ENCODE data around the gene NUDT4. TPM values are rescaled to one million over a fixed set of nuclear protein-coding genes. Genes with fewer than 3 reads are reported as not detected.
A peak's percentile ranks its signal among the peaks of the same experiment; 100 is the strongest.
"Not testable (repeated sequence)": the region's sequence is repeated elsewhere in the genome, so short reads cannot be mapped to it uniquely, and the experiment has no call there.

NUDT4 gene
- total RNA-seq, 1 experiment from 2014 or later, result 65.6 TPM

- no peak for DNase-seq (ENCODE audit: low spot score)
- in situ Hi-C loops (cut with HindIII; ENCODE audit: low sequenced_read_pairs), result no loop called here
Observed at GRCh38 chr12:93365616-93366405, 11.9 kb upstream of the NUDT4 start.

- in situ Hi-C loops (cut with HindIII; ENCODE audit: low sequenced_read_pairs), result no loop called here
Observed at GRCh38 chr12:93366422-93366821, 11.3 kb upstream of the NUDT4 start.

GRCh38 chr12:93368766-93369165 lies 9.0 kb upstream of the NUDT4 start:
- DNase-seq (ENCODE audit: low spot score), result no peak
- in situ Hi-C loops (cut with HindIII; ENCODE audit: low sequenced_read_pairs), result no loop called here

More at GRCh38 chr12:93366422-93366821, 11.3 kb upstream of the NUDT4 start:
- DNase-seq (ENCODE audit: low spot score), result no peak

- in situ Hi-C loops (cut with HindIII; ENCODE audit: low sequenced_read_pairs), result no loop called here
- no peak for DNase-seq (ENCODE audit: low spot score)
Observed at GRCh38 chr12:93369505-93369904, 8.2 kb upstream of the NUDT4 start.

GRCh38 chr12:93370947-93371346 lies 6.8 kb upstream of the NUDT4 start:
- DNase-seq (ENCODE audit: low spot score), result no peak

GRCh38 chr12:93373961-93374656 lies 3.6 kb upstream of the NUDT4 start:
- no peak for DNase-seq (ENCODE audit: low spot score)
- in situ Hi-C loops (cut with HindIII; ENCODE audit: low sequenced_read_pairs), result no loop called here

More at GRCh38 chr12:93370947-93371346, 6.8 kb upstream of the NUDT4 start:
- in situ Hi-C loops (cut with HindIII; ENCODE audit: low sequenced_read_pairs), result no loop called here

- in situ Hi-C loops (cut with HindIII; ENCODE audit: low sequenced_read_pairs), result no loop called here
- DNase-seq (ENCODE audit: low spot score), result no peak
Observed at GRCh38 chr12:93375906-93376305, 1.8 kb upstream of the NUDT4 start.

GRCh38 chr12:93376436-93377251 lies 1.1 kb upstream of the NUDT4 start:
- peak; percentile 40 for DNase-seq (ENCODE audit: low spot score)

GRCh38 chr12:93378196-93378997 lies 672 bp downstream of the NUDT4 start:
- DNase-seq (ENCODE audit: low spot score), result peak; percentile 57

More at GRCh38 chr12:93376436-93377251, 1.1 kb upstream of the NUDT4 start:
- in situ Hi-C loops (cut with HindIII; ENCODE audit: low sequenced_read_pairs), result no loop called here

GRCh38 chr12:93378998-93379325 lies 1.2 kb downstream of the NUDT4 start:
- no peak for DNase-seq (ENCODE audit: low spot score)
- in situ Hi-C loops (cut with HindIII; ENCODE audit: low sequenced_read_pairs), result no loop called here

More at GRCh38 chr12:93378196-93378997, 672 bp downstream of the NUDT4 start:
- in situ Hi-C loops (cut with HindIII; ENCODE audit: low sequenced_read_pairs), result not testable (repeated sequence)

- in situ Hi-C loops (cut with HindIII; ENCODE audit: low sequenced_read_pairs), result no loop called here
- DNase-seq (ENCODE audit: low spot score), result peak; percentile 53
Observed at GRCh38 chr12:93379326-93379980, 1.7 kb downstream of the NUDT4 start.

- peak; percentile 13 for DNase-seq (ENCODE audit: low spot score)
- in situ Hi-C loops (cut with HindIII; ENCODE audit: low sequenced_read_pairs), result no loop called here
Observed at GRCh38 chr12:93379981-93380361, 2.2 kb downstream of the NUDT4 start.

- in situ Hi-C loops (cut with HindIII; ENCODE audit: low sequenced_read_pairs), result no loop called here
- peak; percentile 19 for DNase-seq (ENCODE audit: low spot score)
Observed at GRCh38 chr12:93380480-93381121, 2.9 kb downstream of the NUDT4 start.

GRCh38 chr12:93381161-93381975 lies 3.6 kb downstream of the NUDT4 start:
- in situ Hi-C loops (cut with HindIII; ENCODE audit: low sequenced_read_pairs), result no loop called here
- DNase-seq (ENCODE audit: low spot score), result no peak

- in situ Hi-C loops (cut with HindIII; ENCODE audit: low sequenced_read_pairs); DNase-seq (ENCODE audit: low spot score): not testable (repeated sequence)
Observed at GRCh38 chr12:93381976-93382437, 4.3 kb downstream of the NUDT4 start.

GRCh38 chr12:93387780-93388179 lies 10.1 kb downstream of the NUDT4 start:
- in situ Hi-C loops (cut with HindIII; ENCODE audit: low sequenced_read_pairs), result no loop called here
- no peak for DNase-seq (ENCODE audit: low spot score)

- no peak for DNase-seq (ENCODE audit: low spot score)
- in situ Hi-C loops (cut with HindIII; ENCODE audit: low sequenced_read_pairs), result no loop called here
Observed at GRCh38 chr12:93390031-93390430, 12.3 kb downstream of the NUDT4 start.
